ENCODE measurements around the gene ERO1B.

GRCh38 chr1:236287356-236287755 lies 5.6 kb upstream of the ERO1B start:
- TF ChIP-seq SP1 (IDR thresholded peaks at IDR 0.05) (no peak), SP1 (CRISPR knock-in tag; IDR thresholded peaks at IDR 0.05) (no peak), RAD21 (CRISPR knock-in tag; IDR thresholded peaks at IDR 0.05) (no peak), CC2D1A (CRISPR knock-in tag; IDR thresholded peaks at IDR 0.05) (no peak), JUND (CRISPR knock-in tag; IDR thresholded peaks at IDR 0.05) (no peak), ZBTB10 (CRISPR knock-in tag; IDR thresholded peaks at IDR 0.05; ENCODE audit: borderline replicate concordance) (no peak), TAF1 (CRISPR knock-in tag; IDR thresholded peaks at IDR 0.05) (no peak), CTCF (CRISPR knock-in tag; IDR thresholded peaks at IDR 0.05) (no peak), ZFX (CRISPR knock-in tag; IDR thresholded peaks at IDR 0.05; ENCODE audit: low read depth) (no peak), EZH2 (conservative IDR thresholded peaks at IDR 0.05; ENCODE audit: low read depth, low read length) (no peak), SETDB1 (CRISPR knock-in tag; IDR thresholded peaks at IDR 0.05; ENCODE audit: borderline replicate concordance) (no peak)
